ENCODE results near the gene ITGAD. TPM values are rescaled to one million over a fixed set of nuclear protein-coding genes. Genes with fewer than 3 reads are reported as not detected.

The ITGAD gene
- total RNA-seq, 2 donors from 2014 or later = 0.14 TPM; not detected in 1

- no peaks in the 10 kb centered on the region for H3K36me3 ChIP-seq
These were observed 60.4 kb downstream of the ITGAD start for GRCh38 chr16:31453255-31454204.

GRCh38 chr16:31455601-31456314, 62.6 kb downstream of the ITGAD start:
- H3K9me3 ChIP-seq = no peaks in the 10 kb centered on the region
- no peaks in the 10 kb centered on the region for H3K27me3 ChIP-seq (replicated peaks; ENCODE audit: insufficient read depth)
- TF ChIP-seq CTCF (IDR thresholded peaks at IDR 0.05) = no peak
- ATAC-seq (ENCODE audit: insufficient number of reproducible peaks, low FRiP score, low read depth) = no peak
- H3K36me3 ChIP-seq = no peaks in the 10 kb centered on the region
- peaks cover 61 to 77% of the 10 kb centered on the region in 2 donors for H3K4me1 ChIP-seq (ENCODE audit: control insufficient read depth in 1 of 2, low read depth in 2 of 2)
- DNase-seq (ENCODE audit: low spot score) = no peak
- no peak overlapping the region for H3K4me3 ChIP-seq
- no peak overlapping the region for H3K27ac ChIP-seq

More at GRCh38 chr16:31453255-31454204, 60.4 kb downstream of the ITGAD start:
- H3K4me3 ChIP-seq = peak overlapping the region; percentile 40
- DNase-seq (ENCODE audit: low spot score) = no peak
- H3K27ac ChIP-seq = peak overlapping the region; percentile 79 to 82
- H3K4me1 ChIP-seq (ENCODE audit: control insufficient read depth in 1 of 2, low read depth in 2 of 2) = peaks cover 56 to 69% of the 10 kb centered on the region in 2 donors
- no peak for ATAC-seq (ENCODE audit: insufficient number of reproducible peaks, low FRiP score, low read depth)
- H3K9me3 ChIP-seq = no peaks in the 10 kb centered on the region
- H3K27me3 ChIP-seq (replicated peaks; ENCODE audit: insufficient read depth) = no peaks in the 10 kb centered on the region
- no peak for TF ChIP-seq CTCF (IDR thresholded peaks at IDR 0.05)

GRCh38 chr16:31456988-31457360, 63.8 kb downstream of the ITGAD start:
- Histone ChIP-seq H3K9me3 (no peaks in the 10 kb centered on the region), H3K4me3 (no peak overlapping the region), H3K27me3 (replicated peaks; ENCODE audit: insufficient read depth) (no peaks in the 10 kb centered on the region), H3K36me3 (no peaks in the 10 kb centered on the region), H3K27ac (no peak overlapping the region), H3K4me1 (ENCODE audit: control insufficient read depth in 1 of 2, low read depth in 2 of 2) (peaks cover 55 to 71% of the 10 kb centered on the region in 2 donors)
- DNase-seq (ENCODE audit: low spot score) (no peak), ATAC-seq (ENCODE audit: insufficient number of reproducible peaks, low FRiP score, low read depth) (no peak)
- no peak for TF ChIP-seq CTCF (IDR thresholded peaks at IDR 0.05)

GRCh38 chr16:31458073-31458843, 65.1 kb downstream of the ITGAD start:
- no peak for ATAC-seq (ENCODE audit: insufficient number of reproducible peaks, low FRiP score, low read depth)
- no peak for TF ChIP-seq CTCF (IDR thresholded peaks at IDR 0.05)
- no peaks in the 10 kb centered on the region for H3K27me3 ChIP-seq (replicated peaks; ENCODE audit: insufficient read depth)
- DNase-seq (ENCODE audit: low spot score) = no peak
- peak overlapping the region; percentile 96 to 99 for H3K27ac ChIP-seq
- peak overlapping the region; percentile 85 for H3K4me3 ChIP-seq
- H3K4me1 ChIP-seq (ENCODE audit: control insufficient read depth in 1 of 2, low read depth in 2 of 2) = peaks cover 45 to 58% of the 10 kb centered on the region in 2 donors
- no peaks in the 10 kb centered on the region for H3K9me3 ChIP-seq
- H3K36me3 ChIP-seq = peaks cover 6% of the 10 kb centered on the region

Data from thoracic aorta (tissue), 2 donors.